Activated CD4-positive, alpha-beta T cell treated with anti-CD3 and anti-CD28 coated beads, Interleukin-2, amount 50 U/mL, for 24 hours (primary cell): ENCODE results near the gene CLEC11A.
"Not testable (repeated sequence)": the region's sequence is repeated elsewhere in the genome, so short reads cannot be mapped to it uniquely, and the experiment has no call there.

Source experiments
- DNase-seq, 2 donors: peaks; one replicate each; pipeline ENCODE4 v3.0.0-alpha.2; 2020; ENCODE audit warnings: low read depth in 1 of 2, low spot score in 1 of 2

Gene CLEC11A

GRCh38 chr19:50721441-50722137 is 1.6 kb upstream of the CLEC11A start:
- DNase-seq = no peak

- no peak for DNase-seq
Observed at GRCh38 chr19:50722201-50723013, 757 bp upstream of the CLEC11A start.

GRCh38 chr19:50723735-50724521 is 764 bp downstream of the CLEC11A start:
- DNase-seq = no peak

- DNase-seq = peak; percentile 67 to 91
Observed at GRCh38 chr19:50724522-50725217, 1.5 kb downstream of the CLEC11A start.

GRCh38 chr19:50725218-50725910 is 2.2 kb downstream of the CLEC11A start:
- DNase-seq = no peak

- no peak for DNase-seq
Observed at GRCh38 chr19:50725911-50726230, 2.7 kb downstream of the CLEC11A start.

GRCh38 chr19:50728084-50728737 is 5.0 kb downstream of the CLEC11A start:
- DNase-seq = peak; percentile 16 to 71

- no peak for DNase-seq
Observed at GRCh38 chr19:50729894-50730293, 6.7 kb downstream of the CLEC11A start.

GRCh38 chr19:50735869-50736268 is 12.7 kb downstream of the CLEC11A start:
- DNase-seq = no peak

- no peak for DNase-seq
Observed at GRCh38 chr19:50736338-50736737, 13.2 kb downstream of the CLEC11A start.

GRCh38 chr19:50739132-50739913 is 16.2 kb downstream of the CLEC11A start:
- DNase-seq = no peak

GRCh38 chr19:50739914-50740426 is 16.8 kb downstream of the CLEC11A start:
- no peak for DNase-seq

GRCh38 chr19:50741179-50741933 is 18.2 kb downstream of the CLEC11A start:
- no peak for DNase-seq

- no peak for DNase-seq
Observed at GRCh38 chr19:50743537-50743936, 20.4 kb downstream of the CLEC11A start.

GRCh38 chr19:50745221-50745620 is 22.1 kb downstream of the CLEC11A start:
- DNase-seq = no peak

GRCh38 chr19:50747141-50747540 is 24.0 kb downstream of the CLEC11A start:
- not testable (repeated sequence) for DNase-seq

- no peak for DNase-seq
Observed at GRCh38 chr19:50749490-50749889, 26.3 kb downstream of the CLEC11A start.

GRCh38 chr19:50750010-50750409 is 26.8 kb downstream of the CLEC11A start:
- no peak for DNase-seq
